HepG2 (cell line): Measurements from ENCODE around the gene PRKAG1. TPM values are rescaled to one million over a fixed set of nuclear protein-coding genes. Genes with fewer than 3 reads are reported as not detected.

Source experiments
- DNMT3B ChIP-seq: conservative IDR thresholded peaks from 2 replicates; pipeline ENCODE4 v1.6.1; 2016; ENCODE audit warnings: missing biosample characterization, control low read depth
- NFRKB ChIP-seq: fragments of 450-650 bp; IDR thresholded peaks from 2 replicates; pipeline ENCODE4 v1.6.1; 2017
- RCOR2 ChIP-seq: IDR thresholded peaks from 2 replicates; pipeline ENCODE4 v1.6.1; 2016; ENCODE audit warnings: missing biosample characterization, missing genetic modification reagents
- SIN3B ChIP-seq: fragments of 150-350 bp; IDR thresholded peaks from 2 replicates; pipeline ENCODE4 v1.6.1; 2014; ENCODE audit warnings: low read length
- SOX6 ChIP-seq, 2 experiments: fragments of 450-650 bp in 1 of 2; sonication (generic) in 1 of 2; formaldehyde crosslinking in 1 of 2; IDR thresholded peaks; 2 replicates each; pipeline versions ENCODE4 v1.4.0 to v1.6.1; 2017 to 2020; ENCODE audit warnings: antibody characterized with exemption in 1 of 2, mild to moderate bottlenecking in 1 of 2, missing genetic modification reagents in 1 of 2
- SUZ12 ChIP-seq: fragments of 150-350 bp; IDR thresholded peaks from 2 replicates; pipeline ENCODE4 v1.6.1; 2014; ENCODE audit warnings: low read depth, low read length
- ZFP36L1 ChIP-seq: sonication (generic); formaldehyde crosslinking; IDR thresholded peaks from 2 replicates; pipeline ENCODE4 v1.8.0; 2022; ENCODE audit warnings: mild to moderate bottlenecking, missing genetic modification reagents, moderate library complexity
- ZMAT3 ChIP-seq: sonication (generic); formaldehyde crosslinking; conservative IDR thresholded peaks from 2 replicates; pipeline ENCODE4 v1.7.0; 2021; ENCODE audit warnings: missing genetic modification reagents
- ZNF12 ChIP-seq: sonication (generic); formaldehyde crosslinking; IDR thresholded peaks from 2 replicates; pipeline ENCODE4 v1.5.0; 2020; ENCODE audit warnings: missing genetic modification reagents
- ZNF317 ChIP-seq: sonication (generic); formaldehyde crosslinking; IDR thresholded peaks from 2 replicates; pipeline ENCODE4 v1.5.0; 2020; ENCODE audit warnings: mild to moderate bottlenecking, missing genetic modification reagents
- ZNF333 ChIP-seq: sonication (generic); formaldehyde crosslinking; IDR thresholded peaks from 2 replicates; pipeline ENCODE4 v1.4.0; 2020; ENCODE audit warnings: mild to moderate bottlenecking, missing genetic modification reagents, borderline replicate concordance
- ZNF383 ChIP-seq: sonication (generic); formaldehyde crosslinking; IDR thresholded peaks from 2 replicates; pipeline ENCODE4 v1.4.0; 2020; ENCODE audit warnings: missing genetic modification reagents, mild to moderate bottlenecking, borderline replicate concordance
- polyA plus RNA-seq, 8 experiments: library from polyadenylated mRNA; depleted of rRNA in 3 of 8; stranded (reverse) in 7 of 8; unstranded in 1 of 8; fragments of >200 nt; fragmentation: Illumina TruSeq in 4 of 8; extraction: Trizol in 4 of 8; gene quantifications; 2 replicates each; pipeline versions ENCODE4 v1.2.1 to v1.2.3, GENCODE V29; 2011 to 2016; ENCODE audit warnings: low read depth in 4 of 8, missing spikeins in 1 of 8, mixed read lengths in 1 of 8; ENCODE audit not compliant: insufficient read depth in 1 of 8
- total RNA-seq, 5 experiments: library from RNA; depleted of rRNA; stranded (reverse); fragments of >200 nt; fragmentation: Illumina TruSeq; extraction: Trizol; gene quantifications; 2 replicates each; pipeline ENCODE4 v1.2.3, GENCODE V29; 2016; ENCODE audit warnings: low read depth in 1 of 5
- TF ChIP-seq, protein P1 (sequence below): sonication (generic); formaldehyde crosslinking; IDR thresholded peaks from 2 replicates; pipeline ENCODE4 v1.4.0; 2020; ENCODE audit warnings: mild to moderate bottlenecking, missing genetic modification reagents
- TF ChIP-seq, protein P2 (sequence below): sonication (generic); formaldehyde crosslinking; IDR thresholded peaks from 2 replicates; pipeline ENCODE4 v1.5.0; 2020; ENCODE audit warnings: missing genetic modification reagents
- TF ChIP-seq, protein P3 (sequence below): sonication (generic); formaldehyde crosslinking; IDR thresholded peaks from 2 replicates; pipeline ENCODE4 v1.9.0; 2021; ENCODE audit warnings: missing genetic modification reagents, mild to moderate bottlenecking, borderline replicate concordance
- TF ChIP-seq, protein P4 (sequence below): sonication (generic); formaldehyde crosslinking; IDR thresholded peaks from 2 replicates; pipeline ENCODE4 v1.4.0; 2020; ENCODE audit warnings: missing genetic modification reagents
- TF ChIP-seq, protein P5 (sequence below): IDR thresholded peaks from 2 replicates; pipeline ENCODE4 v1.6.1; 2012; ENCODE audit warnings: inconsistent platforms
- TF ChIP-seq, protein P6 (sequence below): IDR thresholded peaks from 2 replicates; pipeline ENCODE4 v1.6.1; 2016; ENCODE audit warnings: missing compliant biosample characterization, missing genetic modification reagents, borderline replicate concordance

The PRKAG1 gene
- total and polyA plus RNA-seq, 2 of the 13 experiments (the other 11 are each of a cell fraction or from before 2014, with no cell fraction given), result 26.1 to 32.8 TPM

DNA sequence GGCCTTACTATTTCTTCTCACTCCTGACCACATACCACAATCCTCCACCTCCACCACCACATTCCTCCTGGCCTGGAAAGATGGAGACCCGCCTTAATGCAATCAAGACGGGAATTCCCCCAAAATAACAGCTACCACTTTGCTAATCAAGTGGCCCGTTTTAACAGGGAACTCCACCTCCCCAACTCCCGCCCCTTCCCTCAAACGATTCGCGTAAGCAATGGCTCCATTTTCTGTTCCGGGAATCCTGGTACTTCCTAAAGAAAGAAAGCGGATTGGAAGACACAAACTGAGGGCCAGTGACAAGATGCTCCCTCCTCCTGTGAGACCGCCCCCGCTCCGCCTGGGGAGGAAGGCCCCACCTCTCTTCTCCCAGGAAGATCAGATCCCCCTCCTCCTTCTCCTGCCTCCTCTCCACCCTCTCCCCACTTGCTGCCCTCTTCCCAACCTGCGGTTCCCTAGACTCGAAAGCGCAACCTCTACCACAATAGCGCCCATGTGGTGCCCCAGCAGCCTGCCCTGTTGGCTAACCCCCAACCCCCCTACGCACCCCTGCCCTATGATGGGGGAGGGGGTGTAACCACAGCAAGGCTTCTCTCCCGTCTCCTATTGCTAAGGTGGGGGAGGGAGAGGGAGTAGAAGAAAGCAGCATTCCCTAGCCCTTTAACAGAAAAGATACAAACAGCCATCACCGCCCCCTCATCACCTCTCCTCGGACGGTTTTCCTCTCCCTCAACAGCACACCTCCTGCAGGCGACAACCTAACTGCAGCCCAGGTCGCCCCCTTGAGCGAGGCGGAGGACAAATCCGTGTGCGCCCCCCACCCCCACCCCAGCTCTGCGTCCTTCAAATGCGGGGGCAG lies 62.1 kb downstream of the PRKAG1 start (continued):
- TF ChIP-seq ZNF317 (CRISPR knock-in tag), result no peak
- TF ChIP-seq, protein P1, sequence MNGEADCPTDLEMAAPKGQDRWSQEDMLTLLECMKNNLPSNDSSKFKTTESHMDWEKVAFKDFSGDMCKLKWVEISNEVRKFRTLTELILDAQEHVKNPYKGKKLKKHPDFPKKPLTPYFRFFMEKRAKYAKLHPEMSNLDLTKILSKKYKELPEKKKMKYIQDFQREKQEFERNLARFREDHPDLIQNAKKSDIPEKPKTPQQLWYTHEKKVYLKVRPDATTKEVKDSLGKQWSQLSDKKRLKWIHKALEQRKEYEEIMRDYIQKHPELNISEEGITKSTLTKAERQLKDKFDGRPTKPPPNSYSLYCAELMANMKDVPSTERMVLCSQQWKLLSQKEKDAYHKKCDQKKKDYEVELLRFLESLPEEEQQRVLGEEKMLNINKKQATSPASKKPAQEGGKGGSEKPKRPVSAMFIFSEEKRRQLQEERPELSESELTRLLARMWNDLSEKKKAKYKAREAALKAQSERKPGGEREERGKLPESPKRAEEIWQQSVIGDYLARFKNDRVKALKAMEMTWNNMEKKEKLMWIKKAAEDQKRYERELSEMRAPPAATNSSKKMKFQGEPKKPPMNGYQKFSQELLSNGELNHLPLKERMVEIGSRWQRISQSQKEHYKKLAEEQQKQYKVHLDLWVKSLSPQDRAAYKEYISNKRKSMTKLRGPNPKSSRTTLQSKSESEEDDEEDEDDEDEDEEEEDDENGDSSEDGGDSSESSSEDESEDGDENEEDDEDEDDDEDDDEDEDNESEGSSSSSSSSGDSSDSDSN, result no peak
- TF ChIP-seq NFRKB, result no peak
- TF ChIP-seq, protein P2, sequence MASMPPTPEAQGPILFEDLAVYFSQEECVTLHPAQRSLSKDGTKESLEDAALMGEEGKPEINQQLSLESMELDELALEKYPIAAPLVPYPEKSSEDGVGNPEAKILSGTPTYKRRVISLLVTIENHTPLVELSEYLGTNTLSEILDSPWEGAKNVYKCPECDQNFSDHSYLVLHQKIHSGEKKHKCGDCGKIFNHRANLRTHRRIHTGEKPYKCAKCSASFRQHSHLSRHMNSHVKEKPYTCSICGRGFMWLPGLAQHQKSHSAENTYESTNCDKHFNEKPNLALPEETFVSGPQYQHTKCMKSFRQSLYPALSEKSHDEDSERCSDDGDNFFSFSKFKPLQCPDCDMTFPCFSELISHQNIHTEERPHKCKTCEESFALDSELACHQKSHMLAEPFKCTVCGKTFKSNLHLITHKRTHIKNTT, result no peak
- TF ChIP-seq, protein P3, sequence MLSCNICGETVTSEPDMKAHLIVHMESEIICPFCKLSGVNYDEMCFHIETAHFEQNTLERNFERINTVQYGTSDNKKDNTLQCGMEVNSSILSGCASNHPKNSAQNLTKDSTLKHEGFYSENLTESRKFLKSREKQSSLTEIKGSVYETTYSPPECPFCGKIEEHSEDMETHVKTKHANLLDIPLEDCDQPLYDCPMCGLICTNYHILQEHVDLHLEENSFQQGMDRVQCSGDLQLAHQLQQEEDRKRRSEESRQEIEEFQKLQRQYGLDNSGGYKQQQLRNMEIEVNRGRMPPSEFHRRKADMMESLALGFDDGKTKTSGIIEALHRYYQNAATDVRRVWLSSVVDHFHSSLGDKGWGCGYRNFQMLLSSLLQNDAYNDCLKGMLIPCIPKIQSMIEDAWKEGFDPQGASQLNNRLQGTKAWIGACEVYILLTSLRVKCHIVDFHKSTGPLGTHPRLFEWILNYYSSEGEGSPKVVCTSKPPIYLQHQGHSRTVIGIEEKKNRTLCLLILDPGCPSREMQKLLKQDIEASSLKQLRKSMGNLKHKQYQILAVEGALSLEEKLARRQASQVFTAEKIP (CRISPR knock-in tag), result no peak
- no peak for TF ChIP-seq ZNF383 (CRISPR knock-in tag)
- no peak for TF ChIP-seq ZFP36L1 (CRISPR knock-in tag)
- TF ChIP-seq, protein P4, sequence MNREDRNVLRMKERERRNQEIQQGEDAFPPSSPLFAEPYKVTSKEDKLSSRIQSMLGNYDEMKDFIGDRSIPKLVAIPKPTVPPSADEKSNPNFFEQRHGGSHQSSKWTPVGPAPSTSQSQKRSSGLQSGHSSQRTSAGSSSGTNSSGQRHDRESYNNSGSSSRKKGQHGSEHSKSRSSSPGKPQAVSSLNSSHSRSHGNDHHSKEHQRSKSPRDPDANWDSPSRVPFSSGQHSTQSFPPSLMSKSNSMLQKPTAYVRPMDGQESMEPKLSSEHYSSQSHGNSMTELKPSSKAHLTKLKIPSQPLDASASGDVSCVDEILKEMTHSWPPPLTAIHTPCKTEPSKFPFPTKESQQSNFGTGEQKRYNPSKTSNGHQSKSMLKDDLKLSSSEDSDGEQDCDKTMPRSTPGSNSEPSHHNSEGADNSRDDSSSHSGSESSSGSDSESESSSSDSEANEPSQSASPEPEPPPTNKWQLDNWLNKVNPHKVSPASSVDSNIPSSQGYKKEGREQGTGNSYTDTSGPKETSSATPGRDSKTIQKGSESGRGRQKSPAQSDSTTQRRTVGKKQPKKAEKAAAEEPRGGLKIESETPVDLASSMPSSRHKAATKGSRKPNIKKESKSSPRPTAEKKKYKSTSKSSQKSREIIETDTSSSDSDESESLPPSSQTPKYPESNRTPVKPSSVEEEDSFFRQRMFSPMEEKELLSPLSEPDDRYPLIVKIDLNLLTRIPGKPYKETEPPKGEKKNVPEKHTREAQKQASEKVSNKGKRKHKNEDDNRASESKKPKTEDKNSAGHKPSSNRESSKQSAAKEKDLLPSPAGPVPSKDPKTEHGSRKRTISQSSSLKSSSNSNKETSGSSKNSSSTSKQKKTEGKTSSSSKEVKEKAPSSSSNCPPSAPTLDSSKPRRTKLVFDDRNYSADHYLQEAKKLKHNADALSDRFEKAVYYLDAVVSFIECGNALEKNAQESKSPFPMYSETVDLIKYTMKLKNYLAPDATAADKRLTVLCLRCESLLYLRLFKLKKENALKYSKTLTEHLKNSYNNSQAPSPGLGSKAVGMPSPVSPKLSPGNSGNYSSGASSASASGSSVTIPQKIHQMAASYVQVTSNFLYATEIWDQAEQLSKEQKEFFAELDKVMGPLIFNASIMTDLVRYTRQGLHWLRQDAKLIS (CRISPR knock-in tag), result no peak
- no peak for TF ChIP-seq SUZ12
- no peak for TF ChIP-seq SIN3B
- TF ChIP-seq RCOR2 (CRISPR knock-in tag), result no peak
- TF ChIP-seq, protein P5, sequence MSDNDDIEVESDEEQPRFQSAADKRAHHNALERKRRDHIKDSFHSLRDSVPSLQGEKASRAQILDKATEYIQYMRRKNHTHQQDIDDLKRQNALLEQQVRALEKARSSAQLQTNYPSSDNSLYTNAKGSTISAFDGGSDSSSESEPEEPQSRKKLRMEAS, result no peak
- no peak for TF ChIP-seq SOX6 (IDR thresholded peaks at IDR 0.05)
- peak; percentile 19 for TF ChIP-seq SOX6 (CRISPR knock-in tag; IDR thresholded peaks at IDR 0.05)
- TF ChIP-seq, protein P6, sequence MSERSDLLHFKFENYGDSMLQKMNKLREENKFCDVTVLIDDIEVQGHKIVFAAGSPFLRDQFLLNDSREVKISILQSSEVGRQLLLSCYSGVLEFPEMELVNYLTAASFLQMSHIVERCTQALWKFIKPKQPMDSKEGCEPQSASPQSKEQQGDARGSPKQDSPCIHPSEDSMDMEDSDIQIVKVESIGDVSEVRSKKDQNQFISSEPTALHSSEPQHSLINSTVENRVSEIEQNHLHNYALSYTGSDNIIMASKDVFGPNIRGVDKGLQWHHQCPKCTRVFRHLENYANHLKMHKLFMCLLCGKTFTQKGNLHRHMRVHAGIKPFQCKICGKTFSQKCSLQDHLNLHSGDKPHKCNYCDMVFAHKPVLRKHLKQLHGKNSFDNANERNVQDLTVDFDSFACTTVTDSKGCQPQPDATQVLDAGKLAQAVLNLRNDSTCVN (CRISPR knock-in tag), result no peak
- TF ChIP-seq DNMT3B (CRISPR knock-in tag), result no peak
- no peak for TF ChIP-seq ZNF333 (CRISPR knock-in tag)
- TF ChIP-seq ZMAT3 (CRISPR knock-in tag), result 0 out of 2 replicates have a peak, but pooled peaks have one; percentile 3
- no peak for TF ChIP-seq ZNF12 (CRISPR knock-in tag)
